Astrocyte (in vitro differentiated cells and primary cell): ENCODE results near the gene PTPRC. TPM values are rescaled to one million over a fixed set of nuclear protein-coding genes. Genes with fewer than 3 reads are reported as not detected.

Source experiments
- DNase-seq: peaks from one replicate; pipeline ENCODE4 v3.0.0-alpha.2; 2010; ENCODE audit warnings: low read depth
- FAIRE-seq: peaks from 2 replicates; lab custom pipeline; 2011; peaks lifted over from hg19 to GRCh38; lab: Jason Lieb, UNC
- H2AFZ ChIP-seq: 2 replicates; pipeline ENCODE4 v1.6.0; 2012; ENCODE audit warnings: low read depth, low read length, inconsistent platforms
- H3K27ac ChIP-seq: 2 replicates; pipeline ENCODE4 v1.5.1; 2011; ENCODE audit warnings: low read depth, low read length, inconsistent platforms
- H3K27me3 ChIP-seq: 2 replicates; pipeline ENCODE4 v1.6.0; 2011; ENCODE audit warnings: low read length, inconsistent platforms; ENCODE audit not compliant: insufficient read depth
- H3K36me3 ChIP-seq: 2 replicates; pipeline ENCODE4 v1.5.1; 2011; ENCODE audit warnings: low read length, inconsistent platforms; ENCODE audit not compliant: insufficient read depth
- H3K4me1 ChIP-seq: 2 replicates; pipeline ENCODE4 v1.5.1; 2011; ENCODE audit warnings: low read length, inconsistent platforms; ENCODE audit not compliant: insufficient read depth
- H3K4me2 ChIP-seq: 2 replicates; pipeline ENCODE4 v1.6.0; 2012; ENCODE audit warnings: low read length, inconsistent platforms
- H3K4me3 ChIP-seq: 2 replicates; pipeline ENCODE4 v1.5.1; 2011; ENCODE audit warnings: low read depth, mild to moderate bottlenecking, low read length, inconsistent platforms; ENCODE audit not compliant: insufficient read depth
- H3K79me2 ChIP-seq: 2 replicates; pipeline ENCODE4 v1.6.0; 2012; ENCODE audit warnings: mild to moderate bottlenecking, low read length, inconsistent platforms; ENCODE audit not compliant: insufficient read depth
- H3K9ac ChIP-seq: 2 replicates; pipeline ENCODE4 v1.6.0; 2012; ENCODE audit warnings: mild to moderate bottlenecking, low read length, inconsistent platforms
- H3K9me3 ChIP-seq: 2 replicates; pipeline ENCODE4 v1.5.1; 2012; ENCODE audit warnings: low read depth, mild to moderate bottlenecking, low read length, inconsistent platforms; ENCODE audit not compliant: insufficient read depth
- H4K20me1 ChIP-seq: 2 replicates; pipeline ENCODE4 v1.6.0; 2012; ENCODE audit warnings: low read length, inconsistent platforms; ENCODE audit not compliant: insufficient read depth
- H3K27ac Mint-ChIP-seq: one replicate; pipeline ENCODE4 v1.8.0; 2021; ENCODE audit warnings: mild to moderate bottlenecking, mixed read lengths; ENCODE audit not compliant: unreplicated experiment
- H3K27me3 Mint-ChIP-seq: one replicate; pipeline ENCODE4 v1.8.0; 2021; ENCODE audit warnings: low read depth, mixed read lengths; ENCODE audit not compliant: unreplicated experiment
- H3K36me3 Mint-ChIP-seq: one replicate; pipeline ENCODE4 v1.8.0; 2021; ENCODE audit warnings: low read depth, mixed read lengths; ENCODE audit not compliant: unreplicated experiment
- H3K4me1 Mint-ChIP-seq: one replicate; pipeline ENCODE4 v1.8.0; 2021; ENCODE audit warnings: low read depth, mixed read lengths; ENCODE audit not compliant: unreplicated experiment
- H3K4me3 Mint-ChIP-seq: one replicate; pipeline ENCODE4 v1.8.0; 2021; ENCODE audit warnings: mild to moderate bottlenecking, moderate library complexity, mixed read lengths; ENCODE audit not compliant: unreplicated experiment
- H3K9me3 Mint-ChIP-seq: one replicate; pipeline ENCODE4 v1.8.0; 2021; ENCODE audit warnings: mild to moderate bottlenecking, mixed read lengths; ENCODE audit not compliant: unreplicated experiment
- CTCF ChIP-seq: IDR thresholded peaks from 2 replicates; pipeline ENCODE4 v1.5.1; 2011; ENCODE audit warnings: low read depth, mild to moderate bottlenecking, inconsistent platforms, low read length, moderate library complexity; ENCODE audit not compliant: insufficient read depth
- EZH2 ChIP-seq: IDR thresholded peaks from 2 replicates; pipeline ENCODE4 v1.6.1; 2012; ENCODE audit warnings: mild to moderate bottlenecking, low read length, inconsistent platforms; ENCODE audit not compliant: insufficient read depth
- total RNA-seq: library from RNA; stranded (reverse); gene quantifications from 2 replicates; pipeline ENCODE4 v1.2.1, GENCODE V29; 2021

The PTPRC gene
- total RNA-seq, 1 donor from 2014 or later = 0.20 TPM

GRCh38 chr1:198714271-198714670, 75.4 kb downstream of the PTPRC start:
- H3K36me3 Mint-ChIP-seq = no peaks in the 10 kb centered on the region
- TF ChIP-seq EZH2 = no peak
- no peak for TF ChIP-seq CTCF
- no peak for FAIRE-seq

GRCh38 chr1:198716051-198716450, 77.2 kb downstream of the PTPRC start:
- Histone ChIP-seq H3K9me3 (no peaks in the 10 kb centered on the region), H3K79me2 (no peaks in the 10 kb centered on the region), H2AFZ (no peak overlapping the region), H3K4me3 (no peak overlapping the region), H3K9ac (no peak overlapping the region), H3K4me1 (no peaks in the 10 kb centered on the region), H3K4me2 (no peak overlapping the region), H3K27me3 (no peaks in the 10 kb centered on the region), H3K27ac (no peak overlapping the region), H3K36me3 (no peaks in the 10 kb centered on the region), H4K20me1 (no peaks in the 10 kb centered on the region)
- Mint-ChIP-seq H3K27ac (no peak overlapping the region), H3K4me3 (no peak overlapping the region), H3K4me1 (peaks cover 16% of the 10 kb centered on the region), H3K27me3 (no peaks in the 10 kb centered on the region), H3K9me3 (no peaks in the 10 kb centered on the region), H3K36me3 (no peaks in the 10 kb centered on the region)
- FAIRE-seq = no peak
- TF ChIP-seq CTCF (no peak), EZH2 (no peak)
- no peak for DNase-seq

More at GRCh38 chr1:198714271-198714670, 75.4 kb downstream of the PTPRC start:
- no peaks in the 10 kb centered on the region for H3K79me2 ChIP-seq
- Mint-ChIP-seq H3K9me3 (no peaks in the 10 kb centered on the region), H3K27ac (no peak overlapping the region), H3K4me1 (peaks cover 16% of the 10 kb centered on the region), H3K27me3 (no peaks in the 10 kb centered on the region), H3K4me3 (no peak overlapping the region)
- no peak overlapping the region for H2AFZ ChIP-seq
- H3K4me1 ChIP-seq = no peaks in the 10 kb centered on the region
- no peak overlapping the region for H3K4me2 ChIP-seq
- H3K9ac ChIP-seq = no peak overlapping the region
- no peak overlapping the region for H3K4me3 ChIP-seq
- no peaks in the 10 kb centered on the region for H4K20me1 ChIP-seq
- H3K27me3 ChIP-seq = no peaks in the 10 kb centered on the region
- no peak overlapping the region for H3K27ac ChIP-seq
- H3K9me3 ChIP-seq = no peaks in the 10 kb centered on the region
- DNase-seq = no peak
- no peaks in the 10 kb centered on the region for H3K36me3 ChIP-seq

- H3K27ac Mint-ChIP-seq = no peak overlapping the region
- no peak overlapping the region for H3K9ac ChIP-seq
- no peaks in the 10 kb centered on the region for H3K4me1 ChIP-seq
- FAIRE-seq (no peak), DNase-seq (no peak)
- no peaks in the 10 kb centered on the region for H3K27me3 Mint-ChIP-seq
- H2AFZ ChIP-seq = no peak overlapping the region
- H3K27ac ChIP-seq = no peak overlapping the region
- peaks cover 14% of the 10 kb centered on the region for H3K4me1 Mint-ChIP-seq
- no peaks in the 10 kb centered on the region for H3K9me3 Mint-ChIP-seq
- H3K36me3 ChIP-seq = no peaks in the 10 kb centered on the region
- H3K9me3 ChIP-seq = no peaks in the 10 kb centered on the region
- no peaks in the 10 kb centered on the region for H3K27me3 ChIP-seq
- no peaks in the 10 kb centered on the region for H3K79me2 ChIP-seq
- H3K4me2 ChIP-seq = no peak overlapping the region
- H3K36me3 Mint-ChIP-seq = no peaks in the 10 kb centered on the region
- H3K4me3 ChIP-seq = no peak overlapping the region
- H4K20me1 ChIP-seq = no peaks in the 10 kb centered on the region
- H3K4me3 Mint-ChIP-seq = no peak overlapping the region
- TF ChIP-seq CTCF = no peak
- TF ChIP-seq EZH2 = no peak
Measured at GRCh38 chr1:198717510-198717909, 78.7 kb downstream of the PTPRC start.
